WTC11 (cell line): Measurements from ENCODE around the gene VPS4A. TPM values are rescaled to one million over a fixed set of nuclear protein-coding genes. Genes with fewer than 3 reads are reported as not detected.

ENCODE experiments used
- ATAC-seq: fragments of 200-7000 bp; cut with Tn5 transposase; 2 replicates; pipeline ENCODE4 v1.10.0; 2021; ENCODE audit warnings: mild to moderate bottlenecking, moderate library complexity
- CTCF ChIA-PET: fragments of 300-600 bp; sonication (Branson Sonifier 250); formaldehyde crosslinking; loops from one replicate; lab custom pipeline; 2021; ENCODE audit warnings: antibody characterized with exemption; lab: Charles Lee
- POLR2A ChIA-PET: fragments of 350-600 bp; sonication (Branson Sonifier 250); formaldehyde crosslinking; loops from one replicate; lab custom pipeline; 2021; ENCODE audit warnings: antibody characterized with exemption; lab: Charles Lee
- DNase-seq: peaks from one replicate; pipeline ENCODE4 v3.0.0; 2021; ENCODE audit warnings: low spot score
- H3K27ac Mint-ChIP-seq: 2 replicates; pipeline ENCODE4 v1.8.0; 2021; ENCODE audit warnings: mixed read lengths
- H3K27me3 Mint-ChIP-seq: 2 replicates; pipeline ENCODE4 v1.8.0; 2021; ENCODE audit warnings: low read depth, mild to moderate bottlenecking, moderate library complexity, mixed read lengths
- H3K36me3 Mint-ChIP-seq: 2 replicates; pipeline ENCODE4 v1.8.0; 2021; ENCODE audit warnings: mixed read lengths
- H3K4me1 Mint-ChIP-seq: 2 replicates; pipeline ENCODE4 v1.8.0; 2022; ENCODE audit warnings: mixed read lengths
- H3K4me3 Mint-ChIP-seq: 2 replicates; pipeline ENCODE4 v1.8.0; 2021; ENCODE audit warnings: mild to moderate bottlenecking, moderate library complexity, mixed read lengths
- H3K9me3 Mint-ChIP-seq: 2 replicates; pipeline ENCODE4 v1.8.0; 2021; ENCODE audit warnings: mixed read lengths
- ELF4 ChIP-seq: sonication (generic); formaldehyde crosslinking; IDR thresholded peaks from 2 replicates; pipeline ENCODE4 v1.8.1; 2022; ENCODE audit warnings: low read depth, mild to moderate bottlenecking, moderate library complexity, missing genetic modification reagents
- EMX1 ChIP-seq: fragments of 250-450 bp; sonication (Bioruptor Pico); IDR thresholded peaks from 2 replicates; pipeline ENCODE4 v1.8.0; 2021; ENCODE audit warnings: mild to moderate bottlenecking
- FOXK1 ChIP-seq: sonication (generic); formaldehyde crosslinking; IDR thresholded peaks from 2 replicates; pipeline ENCODE4 v1.8.0; 2022; ENCODE audit warnings: mild to moderate bottlenecking, moderate library complexity, missing genetic modification reagents
- GRHL2 ChIP-seq: fragments of 250-450 bp; sonication (Bioruptor Pico); IDR thresholded peaks from 2 replicates; pipeline ENCODE4 v1.8.0; 2022; ENCODE audit warnings: mild to moderate bottlenecking, moderate library complexity; ENCODE audit not compliant: insufficient replicate concordance, severe bottlenecking
- GTF2I ChIP-seq: fragments of 250-450 bp; sonication (Bioruptor Pico); conservative IDR thresholded peaks from 2 replicates; pipeline ENCODE4 v1.4.0; 2021; ENCODE audit warnings: mild to moderate bottlenecking
- HMGXB4 ChIP-seq: sonication (generic); formaldehyde crosslinking; IDR thresholded peaks from 2 replicates; pipeline ENCODE4 v1.8.1; 2023; ENCODE audit warnings: mild to moderate bottlenecking, moderate library complexity, missing genetic modification reagents
- JUN ChIP-seq: sonication (generic); formaldehyde crosslinking; IDR thresholded peaks from 2 replicates; pipeline ENCODE4 v1.8.0; 2023; ENCODE audit warnings: mild to moderate bottlenecking, missing genetic modification reagents
- MXD4 ChIP-seq: fragments of 250-450 bp; sonication (Bioruptor Pico); IDR thresholded peaks from 2 replicates; pipeline ENCODE4 v1.8.0; 2021; ENCODE audit warnings: mild to moderate bottlenecking, moderate library complexity, borderline replicate concordance
- MYBL2 ChIP-seq: sonication (generic); formaldehyde crosslinking; IDR thresholded peaks from 2 replicates; pipeline ENCODE4 v1.8.1; 2023; ENCODE audit warnings: mild to moderate bottlenecking, moderate library complexity, missing genetic modification reagents
- PRRX2 ChIP-seq: fragments of 250-450 bp; sonication (Bioruptor Pico); IDR thresholded peaks from 2 replicates; pipeline ENCODE4 v1.8.0; 2021; ENCODE audit warnings: mild to moderate bottlenecking
- SP1 ChIP-seq: sonication (generic); formaldehyde crosslinking; conservative IDR thresholded peaks from 2 replicates; pipeline ENCODE4 v1.8.1; 2022; ENCODE audit warnings: missing genetic modification reagents
- ZNF396 ChIP-seq: fragments of 250-450 bp; sonication (Bioruptor Pico); IDR thresholded peaks from 2 replicates; pipeline ENCODE4 v1.8.0; 2021; ENCODE audit warnings: mild to moderate bottlenecking, moderate library complexity, borderline replicate concordance
- ZNF416 ChIP-seq: fragments of 250-450 bp; sonication (Bioruptor Pico); IDR thresholded peaks from 2 replicates; pipeline ENCODE4 v1.9.0; 2021; ENCODE audit warnings: mild to moderate bottlenecking, inconsistent platforms
- ZNF425 ChIP-seq: fragments of 250-450 bp; sonication (Bioruptor Pico); conservative IDR thresholded peaks from 2 replicates; pipeline ENCODE4 v1.9.0; 2021; ENCODE audit warnings: mild to moderate bottlenecking
- ZNF532 ChIP-seq: fragments of 250-450 bp; sonication (Bioruptor Pico); IDR thresholded peaks from 2 replicates; pipeline ENCODE4 v1.9.0; 2021; ENCODE audit warnings: mild to moderate bottlenecking, borderline replicate concordance
- total RNA-seq: library from RNA; stranded (reverse); gene quantifications from 3 replicates; pipeline ENCODE4 v1.2.3, GENCODE V29; 2021
- TF ChIP-seq, protein P1 (sequence below): sonication (generic); formaldehyde crosslinking; conservative IDR thresholded peaks from 2 replicates; pipeline ENCODE4 v1.8.1; 2023; ENCODE audit warnings: mild to moderate bottlenecking, low read depth, missing genetic modification reagents, moderate library complexity
- TF ChIP-seq, protein P2 (sequence below): sonication (generic); formaldehyde crosslinking; IDR thresholded peaks from 2 replicates; pipeline ENCODE4 v1.8.0; 2022; ENCODE audit warnings: mild to moderate bottlenecking, missing genetic modification reagents
- TF ChIP-seq, protein P3 (sequence below): sonication (generic); formaldehyde crosslinking; conservative IDR thresholded peaks from 2 replicates; pipeline ENCODE4 v1.8.1; 2022; ENCODE audit warnings: mild to moderate bottlenecking, missing genetic modification reagents

The VPS4A gene
- total RNA-seq, 1 experiment from 2014 or later: 28.3 TPM

- ATAC-seq (no peak), DNase-seq (no peak)
- Mint-ChIP-seq H3K4me3 (no peak overlapping the region), H3K36me3 (peaks cover 21% of the 10 kb centered on the region), H3K9me3 (no peaks in the 10 kb centered on the region), H3K27ac (no peak overlapping the region), H3K4me1 (peaks cover 9% of the 10 kb centered on the region), H3K27me3 (no peaks in the 10 kb centered on the region)
- CTCF ChIA-PET: no interaction called here
- no peak for TF ChIP-seq GTF2I (CRISPR knock-in tag)
- TF ChIP-seq MXD4 (CRISPR knock-in tag): no peak
- no peak for TF ChIP-seq ZNF396
- TF ChIP-seq MYBL2 (CRISPR knock-in tag): no peak
- no peak for TF ChIP-seq GRHL2 (CRISPR knock-in tag)
- no peak for TF ChIP-seq FOXK1 (CRISPR knock-in tag)
- TF ChIP-seq, protein P1, sequence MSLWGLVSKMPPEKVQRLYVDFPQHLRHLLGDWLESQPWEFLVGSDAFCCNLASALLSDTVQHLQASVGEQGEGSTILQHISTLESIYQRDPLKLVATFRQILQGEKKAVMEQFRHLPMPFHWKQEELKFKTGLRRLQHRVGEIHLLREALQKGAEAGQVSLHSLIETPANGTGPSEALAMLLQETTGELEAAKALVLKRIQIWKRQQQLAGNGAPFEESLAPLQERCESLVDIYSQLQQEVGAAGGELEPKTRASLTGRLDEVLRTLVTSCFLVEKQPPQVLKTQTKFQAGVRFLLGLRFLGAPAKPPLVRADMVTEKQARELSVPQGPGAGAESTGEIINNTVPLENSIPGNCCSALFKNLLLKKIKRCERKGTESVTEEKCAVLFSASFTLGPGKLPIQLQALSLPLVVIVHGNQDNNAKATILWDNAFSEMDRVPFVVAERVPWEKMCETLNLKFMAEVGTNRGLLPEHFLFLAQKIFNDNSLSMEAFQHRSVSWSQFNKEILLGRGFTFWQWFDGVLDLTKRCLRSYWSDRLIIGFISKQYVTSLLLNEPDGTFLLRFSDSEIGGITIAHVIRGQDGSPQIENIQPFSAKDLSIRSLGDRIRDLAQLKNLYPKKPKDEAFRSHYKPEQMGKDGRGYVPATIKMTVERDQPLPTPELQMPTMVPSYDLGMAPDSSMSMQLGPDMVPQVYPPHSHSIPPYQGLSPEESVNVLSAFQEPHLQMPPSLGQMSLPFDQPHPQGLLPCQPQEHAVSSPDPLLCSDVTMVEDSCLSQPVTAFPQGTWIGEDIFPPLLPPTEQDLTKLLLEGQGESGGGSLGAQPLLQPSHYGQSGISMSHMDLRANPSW (CRISPR knock-in tag): no peak
- no peak for TF ChIP-seq ZNF532 (CRISPR knock-in tag)
- TF ChIP-seq PRRX2: no peak
- TF ChIP-seq, protein P2, sequence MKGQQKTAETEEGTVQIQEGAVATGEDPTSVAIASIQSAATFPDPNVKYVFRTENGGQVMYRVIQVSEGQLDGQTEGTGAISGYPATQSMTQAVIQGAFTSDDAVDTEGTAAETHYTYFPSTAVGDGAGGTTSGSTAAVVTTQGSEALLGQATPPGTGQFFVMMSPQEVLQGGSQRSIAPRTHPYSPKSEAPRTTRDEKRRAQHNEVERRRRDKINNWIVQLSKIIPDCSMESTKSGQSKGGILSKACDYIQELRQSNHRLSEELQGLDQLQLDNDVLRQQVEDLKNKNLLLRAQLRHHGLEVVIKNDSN: no peak
- no peak for TF ChIP-seq ZNF416 (CRISPR knock-in tag)
- no peak for TF ChIP-seq JUN (CRISPR knock-in tag)
- TF ChIP-seq, protein P3, sequence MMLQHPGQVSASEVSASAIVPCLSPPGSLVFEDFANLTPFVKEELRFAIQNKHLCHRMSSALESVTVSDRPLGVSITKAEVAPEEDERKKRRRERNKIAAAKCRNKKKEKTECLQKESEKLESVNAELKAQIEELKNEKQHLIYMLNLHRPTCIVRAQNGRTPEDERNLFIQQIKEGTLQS (CRISPR knock-in tag): no peak
- TF ChIP-seq SP1 (CRISPR knock-in tag): no peak
- POLR2A ChIA-PET: no interaction called here
Observed at GRCh38 chr16:69313469-69313868, 2.3 kb downstream of the VPS4A start.

- no peak for ATAC-seq
- TF ChIP-seq ELF4 (no peak), EMX1 (no peak), HMGXB4 (CRISPR knock-in tag) (no peak), ZNF396 (no peak), ZNF425 (CRISPR knock-in tag) (no peak)
- TF ChIP-seq, all 79 proteins: peak for 0
- no peak for DNase-seq
- ChIA-PET POLR2A (interaction anchor here (0.6 kb wide), 1 partner anchor 345 kb away, joined by 3 read pairs; no protein-coding TSS in a partner anchor), CTCF (no interaction called here)
- H3K27me3 Mint-ChIP-seq: no peaks in the 10 kb centered on the region
- H3K9me3 Mint-ChIP-seq: no peaks in the 10 kb centered on the region
- H3K27ac Mint-ChIP-seq: no peak overlapping the region
- no peak overlapping the region for H3K4me3 Mint-ChIP-seq
- H3K4me1 Mint-ChIP-seq: peaks cover 9% of the 10 kb centered on the region
- H3K36me3 Mint-ChIP-seq: peaks cover 27% of the 10 kb centered on the region
Observed at GRCh38 chr16:69314534-69314933, 3.4 kb downstream of the VPS4A start.
